Measurements from ENCODE around the gene RIN1.
"Not testable (repeated sequence)": the region's sequence is repeated elsewhere in the genome, so short reads cannot be mapped to it uniquely, and the experiment has no call there.

The RIN1 gene

DNA sequence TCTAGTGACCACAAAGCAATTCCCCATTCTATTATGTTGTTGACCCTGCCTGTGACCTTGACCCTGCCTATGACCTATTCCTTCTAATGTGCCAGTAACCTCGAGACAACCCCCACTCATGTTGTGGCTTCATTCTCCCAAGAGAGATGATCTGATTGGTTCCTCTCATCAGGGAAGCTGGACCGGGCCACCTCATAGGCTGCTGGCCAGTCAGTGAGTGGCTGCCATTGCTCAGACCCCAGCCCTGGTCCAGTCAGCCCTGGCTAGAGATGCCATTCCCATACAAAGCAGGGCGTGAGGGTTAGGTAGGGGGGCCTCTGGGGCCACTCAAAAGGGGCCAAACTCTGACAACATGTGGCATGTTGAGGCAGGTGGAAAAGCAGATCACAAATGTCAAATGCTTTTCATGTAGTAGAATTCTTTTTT, 23.4 kb upstream of the RIN1 start:
- H3K27me3 ChIP-seq (ENCODE audit: control insufficient read depth in 1 of 2, insufficient read depth in 2 of 2, low read length in 2 of 2) = no peaks in the 10 kb centered on the region
- peaks cover 2% of the 10 kb centered on the region for H3K4me1 ChIP-seq (ENCODE audit: control insufficient read depth, insufficient read depth, low read length)
- no peak overlapping the region for H3K9ac ChIP-seq (ENCODE audit: low read length in 2 of 2)
- no peak overlapping the region for H3K27ac ChIP-seq (ENCODE audit: low read length)
- no peak overlapping the region for H3K4me3 ChIP-seq (ENCODE audit: low read length in 2 of 2)
- H3K36me3 ChIP-seq (ENCODE audit: control insufficient read depth in 2 of 2, insufficient read depth in 2 of 2, low read length in 2 of 2) = no peaks in the 10 kb centered on the region
- H3K9me3 ChIP-seq (ENCODE audit: control insufficient read depth in 2 of 2, low read length in 2 of 2) = no peaks in the 10 kb centered on the region

DNA sequence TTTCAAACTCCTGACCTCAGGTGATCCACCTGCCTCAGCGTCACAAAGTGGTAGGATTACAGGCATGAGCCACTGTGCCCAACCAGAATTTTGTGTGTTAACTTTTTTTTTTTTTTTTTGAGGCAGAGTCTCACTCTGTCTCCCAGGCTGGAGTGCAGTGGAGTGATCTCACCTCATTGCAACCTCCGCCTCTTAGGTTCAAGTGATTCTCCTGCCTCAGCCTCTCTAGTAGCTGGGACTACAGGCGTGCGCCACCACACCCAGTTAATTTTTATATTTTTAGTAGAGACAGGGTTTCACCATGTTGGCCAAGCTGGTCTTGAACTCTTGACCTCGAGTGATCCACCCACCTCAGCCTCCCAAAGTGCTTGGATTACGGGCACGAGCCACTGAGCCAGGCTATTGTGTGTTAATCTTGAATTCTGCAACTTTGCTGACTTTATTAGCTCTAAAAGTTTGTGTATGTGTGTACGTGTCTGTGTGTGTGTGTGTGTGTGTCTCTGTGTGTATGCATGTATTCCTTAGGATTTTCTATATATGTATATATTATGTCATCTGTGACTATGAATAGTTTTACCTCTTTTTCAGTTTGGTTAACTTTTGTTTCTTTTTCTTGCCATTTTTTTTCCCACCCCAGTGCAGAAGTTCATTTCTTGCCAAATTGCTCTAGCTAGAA, 14.5 kb upstream of the RIN1 start:
- not testable (repeated sequence) for H3K27ac ChIP-seq (ENCODE audit: low read length); H3K9ac ChIP-seq (ENCODE audit: low read length in 2 of 2); H3K36me3 ChIP-seq (ENCODE audit: control insufficient read depth in 2 of 2, insufficient read depth in 2 of 2, low read length in 2 of 2); H3K9me3 ChIP-seq (ENCODE audit: control insufficient read depth in 2 of 2, low read length in 2 of 2); H3K4me3 ChIP-seq (ENCODE audit: low read length in 2 of 2); H3K27me3 ChIP-seq (ENCODE audit: control insufficient read depth in 1 of 2, insufficient read depth in 2 of 2, low read length in 2 of 2)
- peaks cover 22% of the 10 kb centered on the region for H3K4me1 ChIP-seq (ENCODE audit: control insufficient read depth, insufficient read depth, low read length)

GRCh38 chr11:66349084-66349386, 12.8 kb upstream of the RIN1 start:
- no peak overlapping the region for H3K27ac ChIP-seq (ENCODE audit: low read length)
- no peaks in the 10 kb centered on the region for H3K9me3 ChIP-seq (ENCODE audit: control insufficient read depth in 2 of 2, low read length in 2 of 2)
- no peak overlapping the region for H3K9ac ChIP-seq (ENCODE audit: low read length in 2 of 2)
- peaks cover 36% of the 10 kb centered on the region for H3K4me1 ChIP-seq (ENCODE audit: control insufficient read depth, insufficient read depth, low read length)
- H3K27me3 ChIP-seq (ENCODE audit: control insufficient read depth in 1 of 2, insufficient read depth in 2 of 2, low read length in 2 of 2) = no peaks in the 10 kb centered on the region
- no peak overlapping the region for H3K4me3 ChIP-seq (ENCODE audit: low read length in 2 of 2)
- H3K36me3 ChIP-seq (ENCODE audit: control insufficient read depth in 2 of 2, insufficient read depth in 2 of 2, low read length in 2 of 2) = no peaks in the 10 kb centered on the region

GRCh38 chr11:66347425-66348276, 11.4 kb upstream of the RIN1 start, which contains the start of gene B4GAT1:
B4GAT1 (minus strand) TSS chr11:66347629; CDS start chr11:66347545, 84 bp downstream.
- Histone ChIP-seq H3K4me1 (ENCODE audit: control insufficient read depth, insufficient read depth, low read length) (peaks cover 46% of the 10 kb centered on the region), H3K4me3 (ENCODE audit: low read length in 2 of 2) (peak within 1 kb of the TSS; percentile 78 to 98), H3K9me3 (ENCODE audit: control insufficient read depth in 2 of 2, low read length in 2 of 2) (no peaks in the 10 kb centered on the region), H3K27ac (ENCODE audit: low read length) (peak within 1 kb of the TSS; percentile 82), H3K27me3 (ENCODE audit: control insufficient read depth in 1 of 2, insufficient read depth in 2 of 2, low read length in 2 of 2) (no peaks in the 10 kb centered on the region), H3K36me3 (ENCODE audit: control insufficient read depth in 2 of 2, insufficient read depth in 2 of 2, low read length in 2 of 2) (peaks cover 3 to 7% of the 10 kb centered on the region in 2 donors), H3K9ac (ENCODE audit: low read length in 2 of 2) (peak within 1 kb of the TSS; percentile 86 to 97)

DNA sequence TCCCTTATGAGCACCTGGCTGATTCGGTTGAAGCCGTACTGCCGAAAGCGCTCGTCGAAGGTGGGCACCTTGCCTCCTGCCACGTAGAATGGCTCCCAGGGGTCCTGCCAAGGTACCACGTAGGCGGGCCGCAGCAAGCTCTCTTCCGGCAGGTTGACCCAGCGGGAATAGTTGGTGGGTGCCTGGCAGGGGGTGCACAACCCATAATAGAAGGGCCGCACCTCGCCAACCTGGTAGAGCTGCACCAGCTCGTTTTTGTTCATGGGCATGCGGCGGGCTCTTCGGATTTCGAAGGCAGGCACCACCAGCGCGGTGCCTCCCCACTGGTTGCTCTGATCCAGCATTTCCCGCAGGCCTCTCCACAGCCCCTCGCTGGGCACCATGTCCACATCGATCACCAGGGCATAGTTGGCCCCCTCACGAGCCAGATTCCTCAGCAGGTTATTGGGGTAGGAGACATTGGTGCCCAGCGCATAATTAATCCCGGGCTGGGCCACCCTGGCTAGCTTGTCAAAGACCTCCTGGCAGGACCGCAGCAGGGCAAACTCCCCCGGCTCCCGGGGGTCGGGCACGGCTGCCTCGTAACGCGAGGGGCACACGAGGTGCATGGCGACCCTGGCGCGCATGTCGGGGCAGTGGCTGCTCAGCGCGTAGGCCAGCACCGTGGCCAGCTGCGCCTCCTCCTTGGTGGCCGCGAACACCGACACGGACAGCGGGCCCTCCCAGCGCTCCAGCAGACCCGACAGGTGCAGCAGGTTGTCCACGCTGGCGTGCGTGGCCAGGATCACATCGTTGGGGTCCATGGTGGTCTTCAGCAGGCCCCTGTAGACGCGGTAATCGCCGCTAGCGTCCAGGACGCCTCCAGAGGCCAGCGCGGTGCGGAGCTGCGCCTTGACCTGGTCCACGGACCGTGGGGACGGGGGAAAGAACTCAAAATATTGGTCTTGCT, 10.5 kb upstream of the RIN1 start:
- no peaks in the 10 kb centered on the region for H3K27me3 ChIP-seq (ENCODE audit: control insufficient read depth in 1 of 2, insufficient read depth in 2 of 2, low read length in 2 of 2)
- H3K27ac ChIP-seq (ENCODE audit: low read length) = peak overlapping the region; percentile 82
- H3K36me3 ChIP-seq (ENCODE audit: control insufficient read depth in 2 of 2, insufficient read depth in 2 of 2, low read length in 2 of 2) = peaks cover 9 to 11% of the 10 kb centered on the region in 2 donors
- H3K9me3 ChIP-seq (ENCODE audit: control insufficient read depth in 2 of 2, low read length in 2 of 2) = no peaks in the 10 kb centered on the region
- peak overlapping the region; percentile 78 to 98 for H3K4me3 ChIP-seq (ENCODE audit: low read length in 2 of 2)
- peaks cover 46% of the 10 kb centered on the region for H3K4me1 ChIP-seq (ENCODE audit: control insufficient read depth, insufficient read depth, low read length)
- peak overlapping the region; percentile 86 to 97 for H3K9ac ChIP-seq (ENCODE audit: low read length in 2 of 2)

DNA sequence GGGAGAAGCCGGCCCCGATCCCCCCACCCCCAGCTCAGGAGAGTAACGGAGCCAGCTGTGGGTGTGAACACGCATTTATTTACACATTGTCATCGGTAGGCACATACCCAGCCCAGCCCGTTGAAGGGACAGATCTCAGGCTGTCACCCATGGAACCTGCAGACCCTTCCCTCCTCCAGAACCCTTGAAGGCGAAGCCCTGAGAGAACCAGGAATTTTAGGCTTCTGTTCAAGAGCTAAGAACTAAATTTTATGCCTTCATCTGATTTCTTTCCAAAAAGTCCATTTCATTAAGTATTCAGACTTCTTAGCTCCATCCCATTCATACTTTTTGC, 9.0 kb upstream of the RIN1 start:
- peak overlapping the region; percentile 86 to 96 for H3K9ac ChIP-seq (ENCODE audit: low read length in 2 of 2)
- H3K36me3 ChIP-seq (ENCODE audit: control insufficient read depth in 2 of 2, insufficient read depth in 2 of 2, low read length in 2 of 2) = peaks cover 22 to 23% of the 10 kb centered on the region in 2 donors
- H3K4me3 ChIP-seq (ENCODE audit: low read length in 2 of 2) = peak overlapping the region; percentile 78 to 98
- H3K27ac ChIP-seq (ENCODE audit: low read length) = peak overlapping the region; percentile 76
- H3K4me1 ChIP-seq (ENCODE audit: control insufficient read depth, insufficient read depth, low read length) = peaks cover 46% of the 10 kb centered on the region
- H3K27me3 ChIP-seq (ENCODE audit: control insufficient read depth in 1 of 2, insufficient read depth in 2 of 2, low read length in 2 of 2) = no peaks in the 10 kb centered on the region
- no peaks in the 10 kb centered on the region for H3K9me3 ChIP-seq (ENCODE audit: control insufficient read depth in 2 of 2, low read length in 2 of 2)

GRCh38 chr11:66344550-66345315, 8.5 kb upstream of the RIN1 start, which contains the start of gene BRMS1:
BRMS1 (minus strand) TSS chr11:66345104; CDS start chr11:66342234, 2,870 bp downstream.
- Histone ChIP-seq H3K4me1 (ENCODE audit: control insufficient read depth, insufficient read depth, low read length) (peaks cover 46% of the 10 kb centered on the region), H3K27me3 (ENCODE audit: control insufficient read depth in 1 of 2, insufficient read depth in 2 of 2, low read length in 2 of 2) (no peaks in the 10 kb centered on the region), H3K36me3 (ENCODE audit: control insufficient read depth in 2 of 2, insufficient read depth in 2 of 2, low read length in 2 of 2) (peaks cover 27 to 28% of the 10 kb centered on the region in 2 donors)

GRCh38 chr11:66343176-66343575, 6.9 kb upstream of the RIN1 start:
- H3K9me3 ChIP-seq (ENCODE audit: control insufficient read depth in 2 of 2, low read length in 2 of 2) = no peaks in the 10 kb centered on the region
- H3K27me3 ChIP-seq (ENCODE audit: control insufficient read depth in 1 of 2, insufficient read depth in 2 of 2, low read length in 2 of 2) = no peaks in the 10 kb centered on the region
- H3K9ac ChIP-seq (ENCODE audit: low read length in 2 of 2) = no peak overlapping the region
- H3K27ac ChIP-seq (ENCODE audit: low read length) = no peak overlapping the region
- peaks cover 43% of the 10 kb centered on the region for H3K4me1 ChIP-seq (ENCODE audit: control insufficient read depth, insufficient read depth, low read length)
- H3K4me3 ChIP-seq (ENCODE audit: low read length in 2 of 2) = no peak overlapping the region
- H3K36me3 ChIP-seq (ENCODE audit: control insufficient read depth in 2 of 2, insufficient read depth in 2 of 2, low read length in 2 of 2) = peaks cover 32 to 35% of the 10 kb centered on the region in 2 donors

More at GRCh38 chr11:66344550-66345315, 8.5 kb upstream of the RIN1 start, which contains the start of gene BRMS1:
- Histone ChIP-seq H3K9ac (ENCODE audit: low read length in 2 of 2) (peak within 1 kb of the TSS; percentile 86 to 96), H3K4me3 (ENCODE audit: low read length in 2 of 2) (peak within 1 kb of the TSS; percentile 78 to 98), H3K9me3 (ENCODE audit: control insufficient read depth in 2 of 2, low read length in 2 of 2) (no peaks in the 10 kb centered on the region), H3K27ac (ENCODE audit: low read length) (peak within 1 kb of the TSS; percentile 76)

DNA sequence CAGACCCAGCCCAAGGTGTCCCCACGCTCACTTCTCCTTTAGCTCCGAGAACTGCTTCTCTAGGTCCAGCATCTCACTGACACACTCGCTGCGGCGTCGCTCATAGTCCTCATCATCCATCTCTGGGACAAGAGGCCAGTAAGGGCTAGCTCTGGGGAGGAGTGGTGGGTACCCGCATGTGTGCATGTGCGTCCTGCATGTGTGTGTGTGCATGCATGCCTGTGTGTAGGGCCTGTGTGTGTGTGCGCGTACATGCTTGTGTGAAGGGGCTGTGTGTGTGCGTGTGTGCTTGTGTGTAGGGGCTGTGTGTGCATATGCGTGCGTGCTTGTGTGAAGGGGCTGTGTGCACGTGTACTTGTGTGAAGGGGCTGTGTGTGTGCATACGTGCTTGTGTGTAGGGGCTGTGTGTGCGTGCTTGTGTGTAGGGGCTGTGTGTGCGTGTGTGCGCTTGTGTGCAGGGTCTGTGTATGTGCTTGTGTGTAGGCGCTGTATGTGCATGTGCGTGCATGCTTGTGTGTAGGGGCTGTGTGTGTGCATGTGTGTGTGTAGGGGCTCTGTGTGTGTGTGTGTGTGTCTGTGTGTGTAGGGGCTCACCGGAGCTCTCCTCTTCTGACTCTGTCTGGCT, 5.4 kb upstream of the RIN1 start:
- peaks cover 35 to 38% of the 10 kb centered on the region in 2 donors for H3K36me3 ChIP-seq (ENCODE audit: control insufficient read depth in 2 of 2, insufficient read depth in 2 of 2, low read length in 2 of 2)
- no peak overlapping the region for H3K9ac ChIP-seq (ENCODE audit: low read length in 2 of 2)
- H3K27ac ChIP-seq (ENCODE audit: low read length) = no peak overlapping the region
- no peak overlapping the region for H3K4me3 ChIP-seq (ENCODE audit: low read length in 2 of 2)
- no peaks in the 10 kb centered on the region for H3K27me3 ChIP-seq (ENCODE audit: control insufficient read depth in 1 of 2, insufficient read depth in 2 of 2, low read length in 2 of 2)
- H3K9me3 ChIP-seq (ENCODE audit: control insufficient read depth in 2 of 2, low read length in 2 of 2) = no peaks in the 10 kb centered on the region
- H3K4me1 ChIP-seq (ENCODE audit: control insufficient read depth, insufficient read depth, low read length) = peaks cover 38% of the 10 kb centered on the region

Data from stomach smooth muscle (tissue), 2 donors.